C4-2B (cell line): ENCODE measurements around the gene GPR6.

Experiments used
- ZFX ChIP-seq: fragments of 450-650 bp; IDR thresholded peaks from 2 replicates; pipeline ENCODE4 v1.6.1; 2017
- TF ChIP-seq, protein P1 (sequence below): fragments of 450-650 bp; conservative IDR thresholded peaks from 2 replicates; pipeline ENCODE4 v1.5.1; 2017; ENCODE audit warnings: mild to moderate bottlenecking

DNA sequence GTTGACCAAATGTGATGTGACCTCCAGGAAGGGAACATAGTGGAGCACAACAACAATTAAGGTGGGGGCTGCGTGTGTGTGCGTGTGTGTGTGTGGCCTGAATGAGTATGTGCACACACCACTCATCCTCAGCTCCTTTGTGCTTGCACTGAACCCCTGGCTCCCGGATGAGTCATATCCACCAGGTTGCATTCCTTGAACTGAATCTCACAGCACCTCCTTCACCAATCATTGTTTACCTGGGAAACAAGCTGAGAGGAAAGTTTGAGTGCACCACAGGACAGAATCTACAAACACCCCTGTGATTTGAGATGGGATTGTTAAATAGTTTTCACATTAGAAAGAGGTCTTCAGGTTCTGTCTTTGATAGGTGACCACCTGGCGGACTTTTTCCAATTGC is 33.7 kb upstream of the GPR6 start:
- no peak for TF ChIP-seq ZFX
- TF ChIP-seq, protein P1, sequence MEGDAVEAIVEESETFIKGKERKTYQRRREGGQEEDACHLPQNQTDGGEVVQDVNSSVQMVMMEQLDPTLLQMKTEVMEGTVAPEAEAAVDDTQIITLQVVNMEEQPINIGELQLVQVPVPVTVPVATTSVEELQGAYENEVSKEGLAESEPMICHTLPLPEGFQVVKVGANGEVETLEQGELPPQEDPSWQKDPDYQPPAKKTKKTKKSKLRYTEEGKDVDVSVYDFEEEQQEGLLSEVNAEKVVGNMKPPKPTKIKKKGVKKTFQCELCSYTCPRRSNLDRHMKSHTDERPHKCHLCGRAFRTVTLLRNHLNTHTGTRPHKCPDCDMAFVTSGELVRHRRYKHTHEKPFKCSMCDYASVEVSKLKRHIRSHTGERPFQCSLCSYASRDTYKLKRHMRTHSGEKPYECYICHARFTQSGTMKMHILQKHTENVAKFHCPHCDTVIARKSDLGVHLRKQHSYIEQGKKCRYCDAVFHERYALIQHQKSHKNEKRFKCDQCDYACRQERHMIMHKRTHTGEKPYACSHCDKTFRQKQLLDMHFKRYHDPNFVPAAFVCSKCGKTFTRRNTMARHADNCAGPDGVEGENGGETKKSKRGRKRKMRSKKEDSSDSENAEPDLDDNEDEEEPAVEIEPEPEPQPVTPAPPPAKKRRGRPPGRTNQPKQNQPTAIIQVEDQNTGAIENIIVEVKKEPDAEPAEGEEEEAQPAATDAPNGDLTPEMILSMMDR = no peak
